Stomach (tissue), 4 donors: Measurements from ENCODE around the gene BLOC1S3.

Experiments
- CTCF ChIP-seq, 7 experiments: fragments of 450-650 bp in 4 of 7; fragments of 200-600 bp in 3 of 7; sonication (generic) in 3 of 7; IDR thresholded peaks; one replicate each; pipeline ENCODE4 v1.5.1; 2016 to 2019; ENCODE audit warnings: antibody characterized with exemption in 7 of 7, control low read depth in 2 of 7, mild to moderate bottlenecking in 1 of 7
- POLR2A ChIP-seq, 4 donors: fragments of 450-650 bp; IDR thresholded peaks; one replicate each; pipeline ENCODE4 v1.6.1; 2016; ENCODE audit warnings: antibody characterized with exemption in 4 of 4, control low read depth in 2 of 4, mild to moderate bottlenecking in 1 of 4, moderate library complexity in 1 of 4

DNA sequence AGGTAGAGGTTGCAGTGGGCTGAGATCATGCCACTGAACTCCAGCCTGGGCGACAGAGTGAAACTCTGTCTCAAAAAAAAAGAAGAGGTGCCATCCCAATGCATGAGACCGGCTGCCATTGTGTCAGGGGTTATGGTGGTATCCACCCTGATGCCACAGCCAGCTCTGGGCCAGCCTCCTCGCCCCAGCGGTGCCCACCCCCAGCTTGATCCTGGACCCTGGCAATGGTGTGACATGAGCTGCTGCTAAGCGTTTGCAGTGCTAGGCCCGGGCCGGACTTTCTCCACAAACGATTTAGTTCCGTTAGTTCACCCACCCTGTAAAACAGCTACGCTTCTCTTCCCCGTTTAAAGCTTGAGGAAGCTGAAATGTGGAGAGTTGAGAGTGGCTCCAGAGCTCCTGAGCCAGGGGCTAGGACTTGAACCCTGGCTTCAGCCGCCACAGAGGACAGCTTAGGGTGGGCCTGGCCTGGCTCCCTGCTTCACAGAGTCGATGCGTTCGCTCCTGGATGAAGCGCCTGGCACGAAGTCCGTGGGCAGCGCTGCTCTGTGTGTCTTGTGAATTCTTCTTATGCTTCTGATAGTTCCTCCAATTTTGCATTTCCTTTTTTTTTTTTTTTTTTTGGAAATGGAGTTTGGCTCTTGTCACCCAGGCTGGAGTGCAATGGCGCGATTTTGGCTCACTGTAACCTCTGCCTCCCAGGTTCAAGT lies 43.3 kb upstream of the BLOC1S3 start:
- TF ChIP-seq CTCF (IDR thresholded peaks at IDR 0.05) (no peak), POLR2A (IDR thresholded peaks at IDR 0.05) (no peak)
